Adrenal gland (tissue), 12 donors: ENCODE data around the gene LRP8. TPM values are rescaled to one million over a fixed set of nuclear protein-coding genes. Genes with fewer than 3 reads are reported as not detected.

Experiments
- DNase-seq, 7 donors: peaks; one replicate each; pipeline ENCODE4 v3.0.0-alpha.2; 2019 to 2020
- H3K27ac ChIP-seq, 5 donors: fragments of 200-600 bp; sonication (generic) in 4 of 5; 1 replicate in 3 of 5; 2 replicates in 2 of 5; pipeline versions ENCODE4 v1.5.1 to v1.8.0; 2016 to 2020; ENCODE audit warnings: mild to moderate bottlenecking in 1 of 5
- H3K27me3 ChIP-seq: fragments of 200-600 bp; 2 replicates; pipeline ENCODE4 v1.8.0; 2021
- H3K36me3 ChIP-seq, 2 donors: fragments of 200-600 bp; replicated peaks in 1 of 2; 1 replicate in 1 of 2; 2 replicates in 1 of 2; pipeline versions ENCODE4 v1.5.1 to v1.8.0; 2018 to 2022
- H3K4me1 ChIP-seq, 2 donors: fragments of 200-600 bp; replicated peaks in 1 of 2; 1 replicate in 1 of 2; 2 replicates in 1 of 2; pipeline versions ENCODE4 v1.5.1 to v1.8.0; 2018 to 2021
- H3K4me3 ChIP-seq, 4 donors: fragments of 200-600 bp; sonication (generic) in 3 of 4; one replicate each; pipeline ENCODE4 v1.5.1; 2016 to 2018
- H3K9me3 ChIP-seq, 3 donors: fragments of 200-600 bp; sonication (generic) in 1 of 3; replicated peaks in 1 of 3; 1 replicate in 2 of 3; 2 replicates in 1 of 3; pipeline versions ENCODE4 v1.5.1 to v1.8.0; 2016 to 2021
- POLR2A ChIP-seq, 2 donors: fragments of 450-650 bp; IDR thresholded peaks; one replicate each; pipeline ENCODE4 v1.6.1; 2017; ENCODE audit warnings: antibody characterized with exemption in 2 of 2, mild to moderate bottlenecking in 2 of 2, moderate library complexity in 1 of 2
- whole genome bisulfite sequencing, 4 donors: extraction: QIAGEN DNeasy Blood & Tissue Kit in 2 of 4; methylation state at CpG; one replicate each; pipeline versions ENCODE4 v1.1.5 to v1.1.7; 2013 to 2017; 5-methylcytosine and 5-hydroxymethylcytosine counted together
- intact Hi-C, 2 donors: fragments of 100-400 bp; cut with DNase I; formaldehyde crosslinking; loops; one replicate each; pipeline versions ENCODE4 v1.14.1 to v1.15.0; 2022 to 2023
- polyA plus RNA-seq, 3 donors: library from polyadenylated mRNA; stranded (reverse); fragments of 200-250 nt in 2 of 3; fragments of 350-450 nt in 1 of 3; fragmentation: Illumina TruSeq in 1 of 3; extraction: RNeasy Lipid Tissue Mini Kit (QIAGEN cat#74804) in 1 of 3; gene quantifications; one replicate each; pipeline ENCODE4 v1.2.3, GENCODE V29; 2013 to 2014
- total RNA-seq, 9 donors: library from RNA; depleted of rRNA in 4 of 9; stranded (reverse); fragments of >200 nt in 4 of 9; fragments of 120-200 nt in 1 of 9; fragmentation: NEBNext Ultra II Directional in 1 of 9; extraction: Animal tissue kit (Norgen Biotek cat#: 25700) in 1 of 9; gene quantifications; one replicate each; pipeline versions ENCODE4 v1.1.0 to v1.2.4, GENCODE V29; 2013 to 2023
- TF ChIP-seq, protein P1 (sequence below), 6 experiments: fragments of 450-650 bp in 4 of 6; fragments of 200-600 bp in 2 of 6; sonication (generic) in 1 of 6; IDR thresholded peaks; 1 replicate in 5 of 6; 2 replicates in 1 of 6; pipeline versions ENCODE4 v1.5.1 to v1.8.0; 2016 to 2021; ENCODE audit warnings: antibody characterized with exemption in 6 of 6, mild to moderate bottlenecking in 2 of 6, moderate library complexity in 1 of 6
- donor health status: healthy with polysubstance abuse.
- donor health status: Bipolar disorder and iron deficiency.
- donor health status: DM: yes; HTN: yes; CAD: no.
- donor health status: DM: no; HTN: no; CAD: no.
- donor health status: DM: no; HTN: no; CAD: no.
- donor health status: DM: yes; HTN: yes; CAD: no.

Gene LRP8
- total and polyA plus RNA-seq, 12 donors = 0.64 to 7.6 (median 2.7) TPM

DNA sequence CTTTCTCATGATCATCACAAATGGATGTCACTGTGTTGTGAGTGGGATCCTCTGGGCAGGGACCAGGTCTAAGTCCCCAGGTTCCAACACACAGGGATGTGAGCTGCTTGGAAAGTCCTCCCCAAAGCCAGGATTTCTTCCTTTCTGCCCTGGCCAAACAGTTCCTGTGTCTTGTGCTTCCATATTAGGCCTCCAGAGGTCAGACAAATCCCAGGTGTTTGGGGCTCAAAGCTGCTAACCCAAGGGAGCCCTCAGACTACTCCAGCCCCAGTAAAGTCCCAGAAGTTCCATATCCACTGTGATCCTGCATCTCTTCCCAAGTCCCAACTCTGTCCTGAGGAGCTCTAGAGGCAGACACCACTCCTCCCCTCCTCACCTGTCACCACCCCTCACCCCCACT, 61.8 kb downstream of the LRP8 start:
- H3K27me3 ChIP-seq = no peaks in the 10 kb centered on the region
- no peak overlapping the region for H3K4me3 ChIP-seq
- H3K27ac ChIP-seq = no peak overlapping the region
- no peaks in the 10 kb centered on the region for H3K36me3 ChIP-seq
- intact Hi-C loops = no loop called here
- no peaks in the 10 kb centered on the region for H3K9me3 ChIP-seq
- no peak for DNase-seq
- TF ChIP-seq, protein P1, sequence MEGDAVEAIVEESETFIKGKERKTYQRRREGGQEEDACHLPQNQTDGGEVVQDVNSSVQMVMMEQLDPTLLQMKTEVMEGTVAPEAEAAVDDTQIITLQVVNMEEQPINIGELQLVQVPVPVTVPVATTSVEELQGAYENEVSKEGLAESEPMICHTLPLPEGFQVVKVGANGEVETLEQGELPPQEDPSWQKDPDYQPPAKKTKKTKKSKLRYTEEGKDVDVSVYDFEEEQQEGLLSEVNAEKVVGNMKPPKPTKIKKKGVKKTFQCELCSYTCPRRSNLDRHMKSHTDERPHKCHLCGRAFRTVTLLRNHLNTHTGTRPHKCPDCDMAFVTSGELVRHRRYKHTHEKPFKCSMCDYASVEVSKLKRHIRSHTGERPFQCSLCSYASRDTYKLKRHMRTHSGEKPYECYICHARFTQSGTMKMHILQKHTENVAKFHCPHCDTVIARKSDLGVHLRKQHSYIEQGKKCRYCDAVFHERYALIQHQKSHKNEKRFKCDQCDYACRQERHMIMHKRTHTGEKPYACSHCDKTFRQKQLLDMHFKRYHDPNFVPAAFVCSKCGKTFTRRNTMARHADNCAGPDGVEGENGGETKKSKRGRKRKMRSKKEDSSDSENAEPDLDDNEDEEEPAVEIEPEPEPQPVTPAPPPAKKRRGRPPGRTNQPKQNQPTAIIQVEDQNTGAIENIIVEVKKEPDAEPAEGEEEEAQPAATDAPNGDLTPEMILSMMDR (IDR thresholded peaks at IDR 0.05) = no peak
- TF ChIP-seq POLR2A (IDR thresholded peaks at IDR 0.05) = no peak
- H3K4me1 ChIP-seq = no peaks in the 10 kb centered on the region

DNA sequence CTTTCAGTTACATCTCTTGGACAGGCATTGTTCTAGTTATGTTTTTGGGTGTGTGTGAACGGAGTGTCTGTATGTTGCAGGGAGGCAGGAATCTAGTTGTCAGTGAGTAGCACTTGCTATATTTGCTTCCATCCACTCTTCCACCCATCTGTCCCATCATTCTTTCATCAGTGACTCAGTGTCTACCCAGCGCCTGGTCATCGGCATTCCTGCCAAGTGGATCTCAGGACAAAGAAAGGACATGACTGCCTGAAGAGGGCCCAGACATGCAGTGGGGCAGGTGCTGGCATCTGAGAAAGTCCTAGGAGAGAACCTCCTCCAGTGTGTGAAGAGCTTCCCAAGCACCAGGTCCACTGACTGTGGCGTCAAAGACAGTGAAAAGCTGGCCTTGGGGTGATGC, 62.3 kb downstream of the LRP8 start:
- intact Hi-C loops = no loop called here
- TF ChIP-seq POLR2A (IDR thresholded peaks at IDR 0.05) = no peak
- TF ChIP-seq, protein P1 (IDR thresholded peaks at IDR 0.05) = no peak
- Histone ChIP-seq H3K27me3 (no peaks in the 10 kb centered on the region), H3K9me3 (no peaks in the 10 kb centered on the region), H3K4me1 (no peaks in the 10 kb centered on the region), H3K36me3 (no peaks in the 10 kb centered on the region), H3K4me3 (no peak overlapping the region), H3K27ac (no peak overlapping the region)
- DNase-seq = no peak
- 91 to 95% (median 93%) methylated on average over 3 to 4 of the region's 4 CpGs for WGBS, 4 donors

DNA sequence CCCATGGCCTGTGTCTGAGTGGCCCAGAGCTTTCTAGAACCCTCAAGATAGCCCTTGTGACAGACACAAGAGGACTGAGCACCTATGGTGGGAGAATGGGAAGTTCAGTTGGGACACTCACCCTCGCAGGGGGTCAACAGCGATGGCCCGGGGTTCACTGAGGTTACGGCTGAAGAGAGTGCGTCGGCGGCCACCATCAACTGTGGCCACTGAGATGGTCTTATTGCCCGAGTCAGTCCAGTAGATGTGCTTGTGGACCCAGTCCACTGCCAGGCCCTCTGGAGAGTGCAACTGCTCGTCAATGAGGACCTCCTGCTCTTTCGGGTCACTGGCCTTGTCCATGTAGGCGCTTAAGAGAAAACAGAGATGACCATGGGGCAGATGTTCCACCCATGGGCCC, 63.8 kb downstream of the LRP8 start:
- Histone ChIP-seq H3K27me3 (no peaks in the 10 kb centered on the region), H3K36me3 (no peaks in the 10 kb centered on the region), H3K4me1 (no peaks in the 10 kb centered on the region), H3K4me3 (no peak overlapping the region), H3K9me3 (no peaks in the 10 kb centered on the region), H3K27ac (no peak overlapping the region)
- intact Hi-C loops = no loop called here
- TF ChIP-seq POLR2A (IDR thresholded peaks at IDR 0.05) = no peak
- TF ChIP-seq, protein P1 (IDR thresholded peaks at IDR 0.05) = no peak
- 83 to 98% (median 96%) methylated on average over 2 to 11 of the region's 11 CpGs for WGBS, 4 donors
- DNase-seq = no peak

DNA sequence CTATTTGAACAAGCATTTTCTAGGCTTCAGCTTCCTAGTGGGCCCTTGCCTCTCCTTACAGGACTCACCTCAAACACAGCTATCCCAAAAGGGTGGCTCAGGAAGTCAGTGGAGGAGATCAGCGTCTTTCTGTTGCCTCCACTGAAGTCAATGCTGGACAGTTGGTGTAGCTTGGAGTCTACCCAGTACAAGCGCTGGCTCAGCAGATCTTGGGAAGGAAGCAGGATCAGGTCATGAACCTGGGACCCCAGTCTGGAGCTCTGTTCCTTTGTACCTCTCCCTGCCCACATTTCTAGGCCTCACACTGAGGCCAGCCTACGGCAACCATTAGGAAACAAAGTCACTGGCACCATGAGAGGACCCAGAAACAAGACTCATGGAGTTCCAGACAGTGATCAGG, 65.9 kb downstream of the LRP8 start:
- intact Hi-C loops = no loop called here

More for the DNA sequence above, 65.9 kb downstream of the LRP8 start:
- 88 to 93% (median 92%) methylated on average over 3 of the region's 3 CpGs for WGBS, 4 donors
- no peaks in the 10 kb centered on the region for H3K4me1 ChIP-seq
- no peak for DNase-seq
- H3K27me3 ChIP-seq = no peaks in the 10 kb centered on the region
- no peak for TF ChIP-seq POLR2A (IDR thresholded peaks at IDR 0.05)
- TF ChIP-seq, protein P1 (IDR thresholded peaks at IDR 0.05) = no peak
- no peak overlapping the region for H3K27ac ChIP-seq
- H3K9me3 ChIP-seq = no peaks in the 10 kb centered on the region
- no peaks in the 10 kb centered on the region for H3K36me3 ChIP-seq
- no peak overlapping the region for H3K4me3 ChIP-seq
